Endodermal cell (in vitro differentiated cells): Measurements from ENCODE around the gene ZNF385D. TPM values are rescaled to one million over a fixed set of nuclear protein-coding genes. Genes with fewer than 3 reads are reported as not detected.

ENCODE experiments used
- DNase-seq: peaks from one replicate; pipeline ENCODE4 v3.0.0-alpha.2; 2017
- H3K27ac ChIP-seq: 2 replicates; pipeline ENCODE4 v1.5.1; 2013; ENCODE audit warnings: mild to moderate bottlenecking, low read depth, low read length, moderate library complexity
- H3K27me3 ChIP-seq: 2 replicates; pipeline ENCODE4 v1.6.1; 2013; ENCODE audit warnings: mild to moderate bottlenecking, low read length, moderate library complexity; ENCODE audit not compliant: insufficient read depth, control insufficient read depth, poor library complexity, severe bottlenecking
- H3K36me3 ChIP-seq: 2 replicates; pipeline ENCODE4 v1.7.0; 2013; ENCODE audit warnings: mild to moderate bottlenecking, low read length, moderate library complexity; ENCODE audit not compliant: control insufficient read depth, insufficient read depth
- H3K4me1 ChIP-seq: one replicate; pipeline ENCODE4 v1.7.0; 2013; ENCODE audit warnings: low read length; ENCODE audit not compliant: control insufficient read depth, insufficient read depth
- H3K4me3 ChIP-seq: 2 replicates; pipeline ENCODE4 v1.5.1; 2013; ENCODE audit warnings: mild to moderate bottlenecking, low read length, moderate library complexity
- H3K9ac ChIP-seq: 2 replicates; pipeline ENCODE4 v1.6.1; 2013; ENCODE audit warnings: mild to moderate bottlenecking, low read length, moderate library complexity; ENCODE audit not compliant: poor library complexity, severe bottlenecking; ENCODE audit errors: extremely low read depth
- H3K9me3 ChIP-seq: 2 replicates; pipeline ENCODE4 v1.6.1; 2013; ENCODE audit warnings: mild to moderate bottlenecking, low read length, moderate library complexity; ENCODE audit not compliant: control insufficient read depth
- H3K27ac Mint-ChIP-seq: 2 replicates; pipeline ENCODE4 v1.8.0; 2020; ENCODE audit warnings: mixed read lengths
- H3K27me3 Mint-ChIP-seq: 2 replicates; pipeline ENCODE4 v1.8.0; 2021; ENCODE audit warnings: mild to moderate bottlenecking, mixed read lengths; ENCODE audit not compliant: insufficient read depth
- H3K36me3 Mint-ChIP-seq: 2 replicates; pipeline ENCODE4 v1.8.0; 2020; ENCODE audit warnings: low read depth, mixed read lengths
- H3K4me1 Mint-ChIP-seq: 2 replicates; pipeline ENCODE4 v1.8.0; 2020; ENCODE audit warnings: mixed read lengths
- H3K4me3 Mint-ChIP-seq: 2 replicates; pipeline ENCODE4 v1.8.0; 2020; ENCODE audit warnings: mild to moderate bottlenecking, moderate library complexity, mixed read lengths
- H3K9me3 Mint-ChIP-seq: 2 replicates; pipeline ENCODE4 v1.8.0; 2020; ENCODE audit warnings: mild to moderate bottlenecking, mixed read lengths
- whole genome bisulfite sequencing, 2 experiments: methylation state at CpG; one replicate each; pipeline versions ENCODE4 v1.1.5 to v1.1.7; 2013; ENCODE audit warnings: missing lambda C conversion rate in 2 of 2, mixed read lengths in 1 of 2; ENCODE audit not compliant: insufficient coverage in 1 of 2, insufficient read length in 1 of 2; 5-methylcytosine and 5-hydroxymethylcytosine counted together
- long read RNA-seq, 4 experiments: library from polyadenylated mRNA in 2 of 4; library from RNA in 1 of 4; library from capped mRNA in 1 of 4; stranded (forward) in 3 of 4; unstranded in 1 of 4; transcript quantifications; one replicate each; pipeline ENCODE4 v2.0.0, GENCODE V29; 2020 to 2021; ENCODE audit warnings: inconsistent platforms in 1 of 4
- polyA plus RNA-seq, 2 experiments: library from polyadenylated mRNA; stranded (reverse); fragments of 50-300 nt; gene quantifications; one replicate each; pipeline ENCODE4 v1.2.3, GENCODE V29; 2013
- total RNA-seq, 2 donors: library from RNA; stranded (reverse); fragmentation: NEBNext Ultra II Directional in 1 of 2; extraction: Animal tissue kit (Norgen Biotek cat#: 25700) in 1 of 2; gene quantifications; 2 replicates in 1 of 2; 3 replicates in 1 of 2; pipeline ENCODE4 v1.2.1, GENCODE V29; 2021
- TF ChIP-seq, protein P1 (sequence below): fragments of 200-600 bp; sonication (generic); conservative IDR thresholded peaks from 2 replicates; pipeline ENCODE4 v1.5.0; 2021; ENCODE audit warnings: antibody characterized with exemption, mild to moderate bottlenecking

Gene ZNF385D, protein sequence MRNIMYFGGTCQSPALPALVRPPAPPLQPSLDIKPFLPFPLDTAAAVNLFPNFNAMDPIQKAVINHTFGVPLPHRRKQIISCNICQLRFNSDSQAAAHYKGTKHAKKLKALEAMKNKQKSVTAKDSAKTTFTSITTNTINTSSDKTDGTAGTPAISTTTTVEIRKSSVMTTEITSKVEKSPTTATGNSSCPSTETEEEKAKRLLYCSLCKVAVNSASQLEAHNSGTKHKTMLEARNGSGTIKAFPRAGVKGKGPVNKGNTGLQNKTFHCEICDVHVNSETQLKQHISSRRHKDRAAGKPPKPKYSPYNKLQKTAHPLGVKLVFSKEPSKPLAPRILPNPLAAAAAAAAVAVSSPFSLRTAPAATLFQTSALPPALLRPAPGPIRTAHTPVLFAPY
- 1 to 10 TPM; 1.1 to 3.7 TPM for total RNA-seq
- polyA plus RNA-seq (2013, experiment 1 of 2) = 6.2 TPM
- 4.1 TPM for polyA plus RNA-seq (2013, experiment 2 of 2)
- long read RNA-seq, experiment 1, partial matches to known transcripts = 0 of 1 reads
- long read RNA-seq, experiment 1, other reads (novel, unspliced or antisense) = 1 of 1 reads
- long read RNA-seq, experiment 2, partial matches to known transcripts = 1 of 3 reads
- long read RNA-seq, experiment 2, other reads (novel, unspliced or antisense) = 2 of 3 reads
- long read RNA-seq, experiment 3, full-length matches to known transcripts = 1 of 3 reads
- long read RNA-seq, experiment 3, partial matches to known transcripts = 0 of 3 reads
- long read RNA-seq, experiment 3, other reads (novel, unspliced or antisense) = 2 of 3 reads
- long read RNA-seq, experiment 4, partial matches to known transcripts = 1 of 1 reads
- long read RNA-seq, experiment 4, other reads (novel, unspliced or antisense) = 0 of 1 reads

GRCh38 chr3:21750831-21751391 is at the start of gene ZNF385D:
Gene ZNF385D (minus strand): TSS chr3:21751210. CDS start chr3:21750916, 294 bp downstream.
- peak within 1 kb of the TSS; percentile 66 for H3K4me3 Mint-ChIP-seq
- no peaks in the 10 kb centered on the region for H3K4me1 ChIP-seq
- no peaks in the 10 kb centered on the region for H3K9me3 ChIP-seq
- H3K4me1 Mint-ChIP-seq = peaks cover 16% of the 10 kb centered on the region
- H3K9me3 Mint-ChIP-seq = no peaks in the 10 kb centered on the region
- H3K9ac ChIP-seq = no peak within 1 kb of the TSS
- peaks cover 19% of the 10 kb centered on the region for H3K27me3 ChIP-seq
- 0 to 1% methylated on average over 15 to 31 of the region's 31 CpGs for WGBS, 2 experiments
- H3K27ac ChIP-seq = no peak within 1 kb of the TSS
- peaks cover 33% of the 10 kb centered on the region for H3K27me3 Mint-ChIP-seq
- DNase-seq = peak; percentile 95
- TF ChIP-seq, protein P1, sequence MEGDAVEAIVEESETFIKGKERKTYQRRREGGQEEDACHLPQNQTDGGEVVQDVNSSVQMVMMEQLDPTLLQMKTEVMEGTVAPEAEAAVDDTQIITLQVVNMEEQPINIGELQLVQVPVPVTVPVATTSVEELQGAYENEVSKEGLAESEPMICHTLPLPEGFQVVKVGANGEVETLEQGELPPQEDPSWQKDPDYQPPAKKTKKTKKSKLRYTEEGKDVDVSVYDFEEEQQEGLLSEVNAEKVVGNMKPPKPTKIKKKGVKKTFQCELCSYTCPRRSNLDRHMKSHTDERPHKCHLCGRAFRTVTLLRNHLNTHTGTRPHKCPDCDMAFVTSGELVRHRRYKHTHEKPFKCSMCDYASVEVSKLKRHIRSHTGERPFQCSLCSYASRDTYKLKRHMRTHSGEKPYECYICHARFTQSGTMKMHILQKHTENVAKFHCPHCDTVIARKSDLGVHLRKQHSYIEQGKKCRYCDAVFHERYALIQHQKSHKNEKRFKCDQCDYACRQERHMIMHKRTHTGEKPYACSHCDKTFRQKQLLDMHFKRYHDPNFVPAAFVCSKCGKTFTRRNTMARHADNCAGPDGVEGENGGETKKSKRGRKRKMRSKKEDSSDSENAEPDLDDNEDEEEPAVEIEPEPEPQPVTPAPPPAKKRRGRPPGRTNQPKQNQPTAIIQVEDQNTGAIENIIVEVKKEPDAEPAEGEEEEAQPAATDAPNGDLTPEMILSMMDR = no peak
- no peak within 1 kb of the TSS for H3K27ac Mint-ChIP-seq
- peak within 1 kb of the TSS; percentile 82 for H3K4me3 ChIP-seq
- no peaks in the 10 kb centered on the region for H3K36me3 ChIP-seq
- no peaks in the 10 kb centered on the region for H3K36me3 Mint-ChIP-seq

GRCh38 chr3:21798356-21799088 is 47.5 kb upstream of the ZNF385D start:
- no peak overlapping the region for H3K9ac ChIP-seq
- no peak for DNase-seq
- H3K27me3 ChIP-seq = no peaks in the 10 kb centered on the region
- Mint-ChIP-seq H3K36me3 (no peaks in the 10 kb centered on the region), H3K27ac (no peak overlapping the region), H3K27me3 (peaks cover 2% of the 10 kb centered on the region), H3K4me1 (no peaks in the 10 kb centered on the region), H3K4me3 (no peak overlapping the region), H3K9me3 (peaks cover 11% of the 10 kb centered on the region)
- TF ChIP-seq, protein P1 = no peak
- WGBS, 2 experiments = 91% methylated on average over 6 to 9 of the region's 9 CpGs
- H3K9me3 ChIP-seq = peaks cover 14% of the 10 kb centered on the region
- no peak overlapping the region for H3K4me3 ChIP-seq
- H3K36me3 ChIP-seq = no peaks in the 10 kb centered on the region
- H3K4me1 ChIP-seq = no peaks in the 10 kb centered on the region
- no peak overlapping the region for H3K27ac ChIP-seq

- DNase-seq = no peak
- Mint-ChIP-seq H3K4me1 (no peaks in the 10 kb centered on the region), H3K9me3 (peaks cover 8% of the 10 kb centered on the region), H3K4me3 (no peak overlapping the region), H3K27ac (no peak overlapping the region), H3K36me3 (no peaks in the 10 kb centered on the region), H3K27me3 (peaks cover 2% of the 10 kb centered on the region)
- 83% methylated on average over 2 of the region's 2 CpGs; no CpG with 5 or more reads in 1 of the 2 experiments for WGBS, 2 experiments
- no peak overlapping the region for H3K27ac ChIP-seq
- H3K9ac ChIP-seq = no peak overlapping the region
- H3K4me3 ChIP-seq = no peak overlapping the region
- H3K9me3 ChIP-seq = peaks cover 14% of the 10 kb centered on the region
- TF ChIP-seq, protein P1 = no peak
- H3K4me1 ChIP-seq = no peaks in the 10 kb centered on the region
- H3K27me3 ChIP-seq = no peaks in the 10 kb centered on the region
- H3K36me3 ChIP-seq = no peaks in the 10 kb centered on the region
These were observed 44.9 kb upstream of the ZNF385D start for GRCh38 chr3:21795921-21796320.
